AG04450 (cell line): ENCODE data around the gene ATP8A2. TPM values are rescaled to one million over a fixed set of nuclear protein-coding genes. Genes with fewer than 3 reads are reported as not detected.

Experiments
- CTCF ChIA-PET: fragments of 300-600, 350-600 bp; formaldehyde crosslinking; extraction: SDS; loops from one replicate; lab custom pipeline; 2022; ENCODE audit warnings: antibody characterized with exemption, inconsistent platforms; lab: Charles Lee
- POLR2A ChIA-PET: fragments of 350-600 bp; formaldehyde crosslinking; extraction: SDS; loops from one replicate; lab custom pipeline; 2021; ENCODE audit warnings: antibody characterized with exemption, inconsistent platforms; lab: Yijun Ruan, JAX
- DNase-seq: peaks from one replicate; pipeline ENCODE4 v3.0.0-alpha.2; 2011; ENCODE audit warnings: low read depth, low spot score
- H3K27ac ChIP-seq: one replicate; pipeline ENCODE4 v1.5.1; 2012; ENCODE audit warnings: low read depth, low read length, control low read depth
- H3K27me3 ChIP-seq: one replicate; pipeline ENCODE4 v1.6.0; 2012; ENCODE audit warnings: low read length; ENCODE audit not compliant: control insufficient read depth, insufficient read depth
- H3K4me3 ChIP-seq: 2 replicates; pipeline ENCODE4 v1.5.1; 2011; ENCODE audit warnings: mild to moderate bottlenecking, low read depth, low read length, control low read depth
- H3K9me3 ChIP-seq: 2 replicates; pipeline ENCODE4 v1.5.1; 2012; ENCODE audit warnings: low read length; ENCODE audit not compliant: control insufficient read depth, insufficient read depth
- polyA plus RNA-seq: library from polyadenylated mRNA; depleted of rRNA; stranded (reverse); fragments of >200 nt; gene quantifications from 2 replicates; pipeline ENCODE4 v1.2.3, GENCODE V29; 2011
- TF ChIP-seq, protein P1 (sequence below): IDR thresholded peaks from 2 replicates; pipeline ENCODE4 v1.5.1; 2011; ENCODE audit warnings: low read depth, low read length, control low read depth, inconsistent platforms

The ATP8A2 gene
- polyA plus RNA-seq, 1 experiment: 0.19 TPM

- Histone ChIP-seq H3K27me3 (no peaks in the 10 kb centered on the region), H3K9me3 (no peaks in the 10 kb centered on the region; the same call in 1 of the 2 replicates), H3K4me3 (no peak overlapping the region), H3K27ac (peak overlapping the region; percentile 11)
- TF ChIP-seq, protein P1, sequence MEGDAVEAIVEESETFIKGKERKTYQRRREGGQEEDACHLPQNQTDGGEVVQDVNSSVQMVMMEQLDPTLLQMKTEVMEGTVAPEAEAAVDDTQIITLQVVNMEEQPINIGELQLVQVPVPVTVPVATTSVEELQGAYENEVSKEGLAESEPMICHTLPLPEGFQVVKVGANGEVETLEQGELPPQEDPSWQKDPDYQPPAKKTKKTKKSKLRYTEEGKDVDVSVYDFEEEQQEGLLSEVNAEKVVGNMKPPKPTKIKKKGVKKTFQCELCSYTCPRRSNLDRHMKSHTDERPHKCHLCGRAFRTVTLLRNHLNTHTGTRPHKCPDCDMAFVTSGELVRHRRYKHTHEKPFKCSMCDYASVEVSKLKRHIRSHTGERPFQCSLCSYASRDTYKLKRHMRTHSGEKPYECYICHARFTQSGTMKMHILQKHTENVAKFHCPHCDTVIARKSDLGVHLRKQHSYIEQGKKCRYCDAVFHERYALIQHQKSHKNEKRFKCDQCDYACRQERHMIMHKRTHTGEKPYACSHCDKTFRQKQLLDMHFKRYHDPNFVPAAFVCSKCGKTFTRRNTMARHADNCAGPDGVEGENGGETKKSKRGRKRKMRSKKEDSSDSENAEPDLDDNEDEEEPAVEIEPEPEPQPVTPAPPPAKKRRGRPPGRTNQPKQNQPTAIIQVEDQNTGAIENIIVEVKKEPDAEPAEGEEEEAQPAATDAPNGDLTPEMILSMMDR: no peak
- ChIA-PET CTCF (no interaction called here), POLR2A (no interaction called here)
- DNase-seq: no peak
These were observed 645.6 kb downstream of the ATP8A2 start for GRCh38 chr13:26017196-26017921.

DNA sequence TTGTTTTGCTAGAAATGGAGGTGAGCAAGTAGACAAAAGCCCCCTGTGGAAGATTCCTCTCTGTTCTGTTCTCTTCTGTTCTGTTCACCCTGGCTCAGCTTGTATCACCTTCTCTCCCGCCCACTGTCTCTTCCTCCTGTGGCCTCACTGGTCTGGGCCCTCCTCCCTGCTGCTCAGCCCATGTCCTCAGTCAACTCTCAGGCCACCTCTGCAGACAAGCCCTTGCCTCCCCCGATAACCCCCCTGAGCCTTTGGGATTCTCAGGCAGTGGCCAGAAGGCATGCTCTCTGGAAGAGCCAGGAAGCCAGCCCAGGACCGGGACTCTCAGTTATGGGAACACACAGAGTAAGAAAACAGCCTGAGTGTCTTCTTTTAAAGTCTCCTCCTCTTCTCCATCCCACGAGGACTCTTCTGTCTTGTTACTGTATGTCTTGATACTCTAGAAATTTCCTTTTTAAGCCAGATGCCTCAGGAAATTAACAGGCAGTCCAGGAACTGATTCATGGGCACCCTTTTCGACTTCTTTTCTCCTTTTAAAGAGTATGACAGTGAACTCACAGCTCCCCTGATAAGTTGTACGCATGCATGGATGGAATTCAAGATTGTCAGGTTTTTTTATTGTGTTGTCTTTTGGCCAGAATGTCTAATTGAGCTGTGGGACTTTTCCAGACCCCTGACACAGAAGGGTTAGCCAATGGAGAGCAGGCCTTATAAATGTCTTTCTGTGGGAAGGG, 646.3 kb downstream of the ATP8A2 start:
- TF ChIP-seq, protein P1: no peak
- CTCF ChIA-PET: interaction anchor here (0.6 kb wide), 1 partner anchor 189 kb away, joined by 4 read pairs; no protein-coding TSS in a partner anchor
- H3K27ac ChIP-seq: no peak overlapping the region
- no peak overlapping the region for H3K4me3 ChIP-seq
- no peaks in the 10 kb centered on the region for H3K27me3 ChIP-seq
- no peak for DNase-seq
- POLR2A ChIA-PET: interaction anchor here (0.6 kb wide), 1 partner anchor 405 kb away, joined by 5 read pairs; no protein-coding TSS in a partner anchor
- H3K9me3 ChIP-seq: no peaks in the 10 kb centered on the region

DNA sequence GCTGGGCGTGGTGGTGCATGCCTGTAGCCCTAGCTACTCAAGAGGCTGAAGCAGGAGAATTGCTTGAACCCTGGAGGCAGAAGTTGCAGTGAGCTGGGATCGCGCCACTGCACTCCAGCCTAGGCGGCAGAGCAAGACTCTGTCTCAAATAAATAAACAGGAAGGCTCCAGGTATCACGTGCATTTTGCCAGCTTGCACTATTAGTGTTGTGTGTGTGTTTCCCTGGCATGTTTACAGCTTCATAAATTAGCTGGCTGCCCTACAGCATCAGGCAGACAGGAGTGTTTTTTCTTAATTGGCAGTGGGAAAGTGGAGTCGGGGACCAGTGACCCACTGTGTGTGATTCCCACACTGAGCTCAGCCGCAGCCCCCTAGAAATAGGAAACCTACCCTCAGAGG, 647.5 kb downstream of the ATP8A2 start:
- Histone ChIP-seq H3K27ac (peak overlapping the region; percentile 31), H3K27me3 (no peaks in the 10 kb centered on the region), H3K4me3 (no peak overlapping the region), H3K9me3 (no peaks in the 10 kb centered on the region)
- POLR2A ChIA-PET: no interaction called here
- DNase-seq: no peak
- CTCF ChIA-PET: interaction anchor here (0.9 kb wide), 1 partner anchor 24 kb away, joined by 3 read pairs; no protein-coding TSS in a partner anchor
- TF ChIP-seq, protein P1: no peak

- CTCF ChIA-PET: interaction anchor here (0.6 to 0.9 kb wide), 2 partner anchors 25 to 50 kb away, joined by 3 read pairs; no protein-coding TSS in a partner anchor
- H3K4me3 ChIP-seq: no peak overlapping the region
- no peaks in the 10 kb centered on the region for H3K27me3 ChIP-seq
- peak overlapping the region; percentile 47 for H3K27ac ChIP-seq
- POLR2A ChIA-PET: no interaction called here
- TF ChIP-seq, protein P1: no peak
- H3K9me3 ChIP-seq: no peaks in the 10 kb centered on the region
- peak; percentile 6 for DNase-seq
These were observed 648.4 kb downstream of the ATP8A2 start for GRCh38 chr13:26019881-26020870.
